Measurements from ENCODE around the gene HNRNPUL2. TPM values are rescaled to one million over a fixed set of nuclear protein-coding genes. Genes with fewer than 3 reads are reported as not detected.

HNRNPUL2 gene
- polyA plus RNA-seq, 1 donor from 2014 or later, result 27.5 TPM

DNA sequence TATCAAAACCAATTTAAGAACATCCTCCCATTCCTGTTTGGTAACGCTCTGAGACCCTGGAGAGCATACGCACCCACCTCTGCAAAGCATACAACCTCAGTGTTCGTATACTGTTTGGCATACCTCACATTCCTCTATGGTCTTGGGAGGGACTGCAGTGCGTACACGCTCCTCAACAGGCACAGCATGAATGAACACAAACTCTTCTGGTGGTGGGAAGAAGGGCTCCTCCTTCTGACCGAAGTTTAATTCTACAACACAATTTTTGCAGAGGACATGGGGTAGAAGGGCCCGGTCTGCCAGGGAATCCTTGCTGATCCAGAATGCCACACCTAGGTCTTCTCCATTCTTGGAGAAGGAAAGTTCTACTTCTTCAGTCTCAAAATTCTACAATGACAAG, 5.3 kb downstream of the HNRNPUL2 start:
- H3K79me2 ChIP-seq (replicated peaks; ENCODE audit: insufficient read depth, low read length), result peaks cover 57% of the 10 kb centered on the region
- no peak overlapping the region for H3K4me2 ChIP-seq (ENCODE audit: low read length)

DNA sequence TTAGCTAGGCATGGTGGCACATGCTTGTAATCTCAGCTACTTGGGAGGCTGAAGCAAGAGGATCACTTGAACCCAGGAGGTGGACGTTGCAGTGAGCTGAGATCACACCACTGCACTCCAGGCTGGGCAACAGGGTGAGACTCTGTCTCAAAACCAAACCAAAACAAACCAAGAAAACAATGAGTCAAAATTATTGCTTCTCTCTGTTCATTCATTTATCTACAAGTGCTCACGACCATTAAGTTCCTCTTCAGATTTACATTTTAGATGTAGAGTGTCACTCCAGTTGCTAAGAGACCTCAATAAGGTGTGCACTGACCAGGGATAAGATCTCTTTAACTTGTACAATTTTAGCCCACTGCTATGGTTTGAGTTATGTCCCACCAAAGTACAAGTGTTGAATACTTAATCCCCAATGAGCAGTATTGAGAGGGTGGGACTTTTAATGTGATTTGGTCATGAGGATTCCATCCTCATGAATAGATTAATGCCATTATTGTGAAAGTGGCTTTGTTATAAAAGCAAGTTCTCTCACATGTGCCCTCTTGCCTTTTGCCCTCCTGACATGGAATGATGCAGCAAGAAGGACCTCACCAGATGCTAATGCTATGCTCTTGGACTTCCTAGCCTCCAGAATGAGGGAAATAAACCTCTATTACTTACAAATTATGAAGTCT, 7.8 kb downstream of the HNRNPUL2 start:
- Histone ChIP-seq H3K36me3 (ENCODE audit: insufficient read depth, low read length) (peaks cover 30% of the 10 kb centered on the region), H3K9me3 (ENCODE audit: low read length) (no peaks in the 10 kb centered on the region), H3K79me2 (replicated peaks; ENCODE audit: insufficient read depth, low read length) (peaks cover 35% of the 10 kb centered on the region), H4K20me1 (ENCODE audit: insufficient read depth) (no peaks in the 10 kb centered on the region), H3K27me3 (ENCODE audit: insufficient read depth, low read depth, low read length) (no peaks in the 10 kb centered on the region), H3K9me2 (ENCODE audit: insufficient read depth, low read length) (no peaks in the 10 kb centered on the region), H3F3A (ENCODE audit: insufficient read depth, low read length, poor library complexity, severe bottlenecking) (no peaks in the 10 kb centered on the region), H3K9ac (ENCODE audit: low read length) (no peak overlapping the region), H3K4me3 (ENCODE audit: low read length) (no peak overlapping the region), H2AFZ (ENCODE audit: low read depth, low read length) (no peak overlapping the region), H3K4me2 (ENCODE audit: low read length) (no peak overlapping the region), H3K27ac (ENCODE audit: low read length) (no peak overlapping the region)
- TF ChIP-seq, protein P1, sequence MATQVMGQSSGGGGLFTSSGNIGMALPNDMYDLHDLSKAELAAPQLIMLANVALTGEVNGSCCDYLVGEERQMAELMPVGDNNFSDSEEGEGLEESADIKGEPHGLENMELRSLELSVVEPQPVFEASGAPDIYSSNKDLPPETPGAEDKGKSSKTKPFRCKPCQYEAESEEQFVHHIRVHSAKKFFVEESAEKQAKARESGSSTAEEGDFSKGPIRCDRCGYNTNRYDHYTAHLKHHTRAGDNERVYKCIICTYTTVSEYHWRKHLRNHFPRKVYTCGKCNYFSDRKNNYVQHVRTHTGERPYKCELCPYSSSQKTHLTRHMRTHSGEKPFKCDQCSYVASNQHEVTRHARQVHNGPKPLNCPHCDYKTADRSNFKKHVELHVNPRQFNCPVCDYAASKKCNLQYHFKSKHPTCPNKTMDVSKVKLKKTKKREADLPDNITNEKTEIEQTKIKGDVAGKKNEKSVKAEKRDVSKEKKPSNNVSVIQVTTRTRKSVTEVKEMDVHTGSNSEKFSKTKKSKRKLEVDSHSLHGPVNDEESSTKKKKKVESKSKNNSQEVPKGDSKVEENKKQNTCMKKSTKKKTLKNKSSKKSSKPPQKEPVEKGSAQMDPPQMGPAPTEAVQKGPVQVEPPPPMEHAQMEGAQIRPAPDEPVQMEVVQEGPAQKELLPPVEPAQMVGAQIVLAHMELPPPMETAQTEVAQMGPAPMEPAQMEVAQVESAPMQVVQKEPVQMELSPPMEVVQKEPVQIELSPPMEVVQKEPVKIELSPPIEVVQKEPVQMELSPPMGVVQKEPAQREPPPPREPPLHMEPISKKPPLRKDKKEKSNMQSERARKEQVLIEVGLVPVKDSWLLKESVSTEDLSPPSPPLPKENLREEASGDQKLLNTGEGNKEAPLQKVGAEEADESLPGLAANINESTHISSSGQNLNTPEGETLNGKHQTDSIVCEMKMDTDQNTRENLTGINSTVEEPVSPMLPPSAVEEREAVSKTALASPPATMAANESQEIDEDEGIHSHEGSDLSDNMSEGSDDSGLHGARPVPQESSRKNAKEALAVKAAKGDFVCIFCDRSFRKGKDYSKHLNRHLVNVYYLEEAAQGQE (IDR thresholded peaks at IDR 0.05; ENCODE audit: borderline replicate concordance), result no peak
- TF ChIP-seq SMC3 (conservative IDR thresholded peaks at IDR 0.05; ENCODE audit: poor library complexity) (no peak), EP300 (conservative IDR thresholded peaks at IDR 0.05; ENCODE audit: poor library complexity, severe bottlenecking) (no peak), MXI1 (conservative IDR thresholded peaks at IDR 0.05; ENCODE audit: poor library complexity, severe bottlenecking) (no peak), RAD21 (conservative IDR thresholded peaks at IDR 0.05) (no peak), POLR2AphosphoS5 (IDR thresholded peaks at IDR 0.05) (no peak), TAF1 (IDR thresholded peaks at IDR 0.05; ENCODE audit: low read depth) (no peak), EZH2 (IDR thresholded peaks at IDR 0.05; ENCODE audit: borderline replicate concordance, insufficient read depth, low read length, poor library complexity, severe bottlenecking) (no peak)
- TF ChIP-seq, protein P2, sequence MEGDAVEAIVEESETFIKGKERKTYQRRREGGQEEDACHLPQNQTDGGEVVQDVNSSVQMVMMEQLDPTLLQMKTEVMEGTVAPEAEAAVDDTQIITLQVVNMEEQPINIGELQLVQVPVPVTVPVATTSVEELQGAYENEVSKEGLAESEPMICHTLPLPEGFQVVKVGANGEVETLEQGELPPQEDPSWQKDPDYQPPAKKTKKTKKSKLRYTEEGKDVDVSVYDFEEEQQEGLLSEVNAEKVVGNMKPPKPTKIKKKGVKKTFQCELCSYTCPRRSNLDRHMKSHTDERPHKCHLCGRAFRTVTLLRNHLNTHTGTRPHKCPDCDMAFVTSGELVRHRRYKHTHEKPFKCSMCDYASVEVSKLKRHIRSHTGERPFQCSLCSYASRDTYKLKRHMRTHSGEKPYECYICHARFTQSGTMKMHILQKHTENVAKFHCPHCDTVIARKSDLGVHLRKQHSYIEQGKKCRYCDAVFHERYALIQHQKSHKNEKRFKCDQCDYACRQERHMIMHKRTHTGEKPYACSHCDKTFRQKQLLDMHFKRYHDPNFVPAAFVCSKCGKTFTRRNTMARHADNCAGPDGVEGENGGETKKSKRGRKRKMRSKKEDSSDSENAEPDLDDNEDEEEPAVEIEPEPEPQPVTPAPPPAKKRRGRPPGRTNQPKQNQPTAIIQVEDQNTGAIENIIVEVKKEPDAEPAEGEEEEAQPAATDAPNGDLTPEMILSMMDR (IDR thresholded peaks at IDR 0.05; ENCODE audit: poor library complexity, severe bottlenecking), result no peak

More for the DNA sequence above, 5.3 kb downstream of the HNRNPUL2 start:
- H3K9me2 ChIP-seq (ENCODE audit: insufficient read depth, low read length), result no peaks in the 10 kb centered on the region
- H4K20me1 ChIP-seq (ENCODE audit: insufficient read depth), result peaks cover 3% of the 10 kb centered on the region
- H3F3A ChIP-seq (ENCODE audit: insufficient read depth, low read length, poor library complexity, severe bottlenecking), result peaks cover 5% of the 10 kb centered on the region
- H3K9me3 ChIP-seq (ENCODE audit: low read length), result no peaks in the 10 kb centered on the region
- peaks cover 30% of the 10 kb centered on the region for H3K36me3 ChIP-seq (ENCODE audit: insufficient read depth, low read length)
- H3K27me3 ChIP-seq (ENCODE audit: insufficient read depth, low read depth, low read length), result no peaks in the 10 kb centered on the region
- no peak overlapping the region for H3K9ac ChIP-seq (ENCODE audit: low read length)
- H3K27ac ChIP-seq (ENCODE audit: low read length), result no peak overlapping the region
- no peak overlapping the region for H3K4me3 ChIP-seq (ENCODE audit: low read length)
- TF ChIP-seq, protein P1 (IDR thresholded peaks at IDR 0.05; ENCODE audit: borderline replicate concordance), result no peak
- TF ChIP-seq RAD21 (conservative IDR thresholded peaks at IDR 0.05) (no peak), POLR2AphosphoS5 (IDR thresholded peaks at IDR 0.05) (no peak)
- H2AFZ ChIP-seq (ENCODE audit: low read depth, low read length), result no peak overlapping the region

All from neural cell (in vitro differentiated cells).